Testis (tissue), 3 donors: ENCODE measurements around the gene SYNE2. TPM values are rescaled to one million over a fixed set of nuclear protein-coding genes. Genes with fewer than 3 reads are reported as not detected.

ENCODE experiments used
- DNase-seq: peaks from one replicate; pipeline ENCODE4 v3.0.0-alpha.2; 2019
- H3K27ac ChIP-seq, 2 donors: fragments of 200-600 bp; sonication (generic); one replicate each; pipeline ENCODE4 v1.5.1; 2019
- H3K27me3 ChIP-seq: fragments of 200-600 bp; sonication (generic); one replicate; pipeline ENCODE4 v1.5.1; 2019
- H3K36me3 ChIP-seq: fragments of 200-600 bp; sonication (generic); one replicate; pipeline ENCODE4 v1.5.1; 2017; ENCODE audit warnings: low read depth; ENCODE audit errors: missing control alignments
- H3K4me1 ChIP-seq: fragments of 200-600 bp; sonication (generic); one replicate; pipeline ENCODE4 v1.5.1; 2019
- H3K4me3 ChIP-seq, 2 donors: fragments of 200-600 bp; sonication (generic); one replicate each; pipeline ENCODE4 v1.5.1; 2017 to 2019
- H3K9me3 ChIP-seq: fragments of 200-600 bp; sonication (generic); one replicate; pipeline ENCODE4 v1.5.1; 2017
- POLR2A ChIP-seq: fragments of 450-650 bp; IDR thresholded peaks from one replicate; pipeline ENCODE4 v1.6.1; 2017; ENCODE audit warnings: antibody characterized with exemption, mild to moderate bottlenecking, moderate library complexity
- WGBS, 2 donors: methylation state at CpG; one replicate each; pipeline ENCODE4 v1.1.5; 2018; 5-methylcytosine and 5-hydroxymethylcytosine counted together
- intact Hi-C: fragments of 100-400 bp; cut with DNase I; formaldehyde crosslinking; loops from one replicate; pipeline ENCODE4 v1.15.1; 2023; ENCODE audit warnings: low total_unique reads
- polyA plus RNA-seq: library from polyadenylated mRNA; stranded (reverse); fragments of 350-450 nt; fragmentation: Illumina TruSeq; extraction: RNeasy Lipid Tissue Mini Kit (QIAGEN cat#74804); gene quantifications from one replicate; pipeline ENCODE4 v1.2.3, GENCODE V29; 2014; ENCODE audit warnings: low read depth, low replicate concordance; ENCODE audit not compliant: insufficient read depth
- total RNA-seq, 2 donors: library from RNA; depleted of rRNA; stranded (reverse); fragments of >200 nt; gene quantifications; one replicate each; pipeline ENCODE4 v1.2.3, GENCODE V29; 2016
- TF ChIP-seq, protein P1 (sequence below), 3 experiments: fragments of 450-650 bp in 2 of 3; fragments of 200-600 bp in 1 of 3; sonication (generic) in 1 of 3; IDR thresholded peaks; one replicate each; pipeline ENCODE4 v1.5.1; 2016 to 2019; ENCODE audit warnings: antibody characterized with exemption in 3 of 3, mild to moderate bottlenecking in 2 of 3, moderate library complexity in 1 of 3

SYNE2 gene
- total and polyA plus RNA-seq, 3 donors from 2014 or later: 74.6 to 519 (median 511) TPM

DNA sequence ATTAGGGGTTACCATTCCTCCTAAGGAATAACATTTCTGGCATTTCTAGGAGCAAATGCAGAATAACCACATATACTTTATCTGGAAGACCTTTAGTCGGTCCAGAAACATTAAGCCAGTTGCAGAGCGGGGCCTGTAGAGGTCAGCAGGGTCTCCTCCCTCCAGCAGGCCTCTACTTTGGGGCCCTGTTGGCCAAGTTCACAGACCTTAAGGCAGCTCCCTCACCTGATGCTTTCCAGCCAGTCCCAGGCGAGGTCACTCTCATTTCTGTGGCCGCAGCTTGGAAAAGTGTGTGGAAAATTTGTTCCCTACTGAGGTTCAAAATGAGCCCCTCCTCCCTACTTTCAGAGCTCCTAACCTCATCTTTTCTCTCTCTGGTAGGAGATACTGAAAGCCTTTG is 367.3 kb downstream of the SYNE2 start:
- TF ChIP-seq, protein P1, sequence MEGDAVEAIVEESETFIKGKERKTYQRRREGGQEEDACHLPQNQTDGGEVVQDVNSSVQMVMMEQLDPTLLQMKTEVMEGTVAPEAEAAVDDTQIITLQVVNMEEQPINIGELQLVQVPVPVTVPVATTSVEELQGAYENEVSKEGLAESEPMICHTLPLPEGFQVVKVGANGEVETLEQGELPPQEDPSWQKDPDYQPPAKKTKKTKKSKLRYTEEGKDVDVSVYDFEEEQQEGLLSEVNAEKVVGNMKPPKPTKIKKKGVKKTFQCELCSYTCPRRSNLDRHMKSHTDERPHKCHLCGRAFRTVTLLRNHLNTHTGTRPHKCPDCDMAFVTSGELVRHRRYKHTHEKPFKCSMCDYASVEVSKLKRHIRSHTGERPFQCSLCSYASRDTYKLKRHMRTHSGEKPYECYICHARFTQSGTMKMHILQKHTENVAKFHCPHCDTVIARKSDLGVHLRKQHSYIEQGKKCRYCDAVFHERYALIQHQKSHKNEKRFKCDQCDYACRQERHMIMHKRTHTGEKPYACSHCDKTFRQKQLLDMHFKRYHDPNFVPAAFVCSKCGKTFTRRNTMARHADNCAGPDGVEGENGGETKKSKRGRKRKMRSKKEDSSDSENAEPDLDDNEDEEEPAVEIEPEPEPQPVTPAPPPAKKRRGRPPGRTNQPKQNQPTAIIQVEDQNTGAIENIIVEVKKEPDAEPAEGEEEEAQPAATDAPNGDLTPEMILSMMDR (IDR thresholded peaks at IDR 0.05): no peak
- no peak for TF ChIP-seq POLR2A
- Histone ChIP-seq H3K4me3 (no peak overlapping the region), H3K4me1 (peaks cover 46% of the 10 kb centered on the region), H3K27ac (peak overlapping the region; percentile 67 to 77), H3K27me3 (no peaks in the 10 kb centered on the region), H3K36me3 (no peaks in the 10 kb centered on the region), H3K9me3 (no peaks in the 10 kb centered on the region)
- intact Hi-C loops: no loop called here
- 45 to 51% methylated on average over 4 of the region's 4 CpGs for WGBS, 2 donors
- no peak for DNase-seq

DNA sequence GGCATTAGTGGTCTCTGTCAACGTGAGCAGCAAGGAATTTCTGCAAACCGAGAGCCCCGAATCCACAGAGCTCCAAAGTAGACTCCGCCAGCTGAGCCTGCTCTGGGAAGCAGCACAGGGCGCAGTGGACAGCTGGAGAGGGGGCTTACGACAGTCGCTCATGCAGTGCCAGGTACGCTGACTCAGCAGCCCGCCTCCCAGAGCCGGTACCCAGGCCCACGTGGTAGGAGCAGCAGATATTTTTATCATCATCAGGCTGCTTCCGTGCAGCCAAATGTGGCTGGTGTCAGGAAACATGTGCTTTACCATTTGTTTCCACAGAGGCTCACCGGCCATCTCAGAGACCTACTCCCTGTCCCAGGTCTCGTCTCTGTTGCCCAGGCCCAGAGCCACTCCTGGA is 367.7 kb downstream of the SYNE2 start:
- H3K27ac ChIP-seq: peak overlapping the region; percentile 67 to 77
- TF ChIP-seq POLR2A: no peak
- TF ChIP-seq, protein P1 (IDR thresholded peaks at IDR 0.05): no peak
- H3K9me3 ChIP-seq: no peaks in the 10 kb centered on the region
- peak; percentile 76 for DNase-seq
- intact Hi-C loops: no loop called here
- H3K4me1 ChIP-seq: peaks cover 46% of the 10 kb centered on the region
- 25 to 41% methylated on average over 10 to 14 of the region's 14 CpGs for WGBS, 2 donors
- no peaks in the 10 kb centered on the region for H3K27me3 ChIP-seq
- H3K4me3 ChIP-seq: no peak overlapping the region
- no peaks in the 10 kb centered on the region for H3K36me3 ChIP-seq

DNA sequence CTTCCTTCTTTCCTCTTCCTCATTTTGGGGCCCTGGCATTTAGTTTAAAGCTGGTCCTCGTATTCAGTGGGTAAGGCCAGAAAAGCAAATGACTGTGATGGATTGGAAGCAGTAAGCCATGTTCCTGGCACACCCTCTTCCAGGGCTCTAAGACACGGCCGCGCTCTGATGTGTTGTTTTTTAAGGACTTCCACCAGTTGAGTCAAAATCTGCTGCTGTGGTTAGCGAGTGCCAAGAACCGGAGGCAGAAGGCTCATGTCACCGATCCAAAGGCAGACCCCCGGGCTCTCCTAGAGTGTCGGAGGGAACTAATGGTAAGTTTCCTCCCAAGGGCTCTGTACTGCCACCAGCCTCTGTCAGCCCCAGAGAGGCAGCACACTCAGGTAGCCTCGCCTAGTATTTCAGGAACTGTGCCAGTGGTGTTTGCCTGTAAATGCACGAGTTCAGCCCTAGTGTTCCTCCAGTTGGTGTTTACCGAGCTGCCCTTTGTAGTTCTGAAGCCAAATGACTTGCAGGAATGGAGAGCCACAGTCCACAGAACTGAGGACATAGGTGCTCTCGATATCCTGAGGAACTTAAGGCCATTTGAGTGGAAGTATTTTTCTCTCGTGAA is 368.7 kb downstream of the SYNE2 start:
- Histone ChIP-seq H3K9me3 (no peaks in the 10 kb centered on the region), H3K27ac (peak overlapping the region; percentile 67 to 77), H3K4me1 (peaks cover 46% of the 10 kb centered on the region), H3K4me3 (no peak overlapping the region), H3K36me3 (no peaks in the 10 kb centered on the region), H3K27me3 (no peaks in the 10 kb centered on the region)
- intact Hi-C loops: no loop called here
- DNase-seq: no peak
- TF ChIP-seq POLR2A: no peak
- TF ChIP-seq, protein P1 (IDR thresholded peaks at IDR 0.05): no peak
- 74 to 78% methylated on average over 4 to 14 of the region's 14 CpGs for WGBS, 2 donors

DNA sequence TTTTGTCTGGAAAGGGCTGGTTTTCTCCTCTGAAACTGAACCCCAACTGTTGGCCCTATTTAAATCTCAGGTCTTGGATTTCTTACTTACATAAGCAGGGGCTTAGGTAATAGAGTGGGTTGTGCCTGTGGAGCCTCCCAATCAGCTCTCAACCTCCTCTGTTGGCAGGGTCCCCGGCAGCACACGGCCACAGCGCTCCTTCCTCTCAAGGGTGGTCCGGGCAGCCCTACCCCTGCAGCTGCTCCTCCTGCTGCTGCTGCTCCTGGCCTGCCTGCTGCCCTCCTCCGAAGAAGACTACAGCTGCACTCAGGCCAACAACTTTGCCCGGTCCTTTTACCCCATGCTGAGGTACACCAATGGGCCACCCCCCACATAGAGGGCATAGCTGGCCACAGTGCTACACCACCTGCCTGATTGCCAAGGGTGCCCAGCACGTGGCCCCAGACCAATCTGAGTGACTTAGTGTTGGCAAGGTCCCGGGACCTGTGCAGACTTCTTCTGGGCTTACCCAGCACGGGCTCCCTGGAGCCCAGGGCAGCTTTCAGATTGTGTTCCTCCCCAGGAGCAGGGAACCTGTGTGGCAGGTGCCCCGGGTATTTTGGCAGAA is 372.4 kb downstream of the SYNE2 start:
- Histone ChIP-seq H3K27me3 (no peaks in the 10 kb centered on the region), H3K9me3 (no peaks in the 10 kb centered on the region), H3K4me3 (no peak overlapping the region), H3K27ac (peak overlapping the region in 1 of 2 donors; percentile 30), H3K36me3 (no peaks in the 10 kb centered on the region), H3K4me1 (peaks cover 14% of the 10 kb centered on the region)
- DNase-seq: no peak
- no peak for TF ChIP-seq POLR2A
- TF ChIP-seq, protein P1 (IDR thresholded peaks at IDR 0.05): no peak
- WGBS, 2 donors: 62 to 70% methylated on average over 10 of the region's 10 CpGs
- intact Hi-C loops: no loop called here

DNA sequence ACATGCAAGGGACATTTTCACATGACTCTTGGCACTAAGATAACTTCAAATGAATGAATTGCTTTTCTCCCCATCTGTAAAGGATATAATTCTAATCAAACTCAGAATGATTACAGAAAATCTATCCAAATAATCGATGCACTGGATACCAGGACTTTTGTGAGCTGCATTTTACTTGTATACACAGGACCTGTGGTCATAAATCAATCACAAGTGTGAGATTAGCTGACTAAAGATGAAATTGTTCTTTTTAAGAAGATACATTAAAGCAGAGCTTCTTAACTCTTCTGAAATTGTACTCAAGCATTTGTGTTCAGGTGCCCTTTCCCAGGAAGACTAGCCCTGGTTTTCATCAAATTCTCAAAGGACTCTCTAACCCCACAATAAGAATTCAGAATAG is 375.1 kb downstream of the SYNE2 start:
- DNase-seq: no peak
- intact Hi-C loops: no loop called here
- no peak overlapping the region for H3K4me3 ChIP-seq
- TF ChIP-seq POLR2A: no peak
- TF ChIP-seq, protein P1 (IDR thresholded peaks at IDR 0.05): no peak
- no peaks in the 10 kb centered on the region for H3K9me3 ChIP-seq
- no peak overlapping the region for H3K27ac ChIP-seq
- no peaks in the 10 kb centered on the region for H3K27me3 ChIP-seq
- H3K4me1 ChIP-seq: peaks cover 4% of the 10 kb centered on the region
- no peaks in the 10 kb centered on the region for H3K36me3 ChIP-seq
- WGBS, 2 donors: 52 to 66% methylated on average over 1 of the region's 1 CpG
